ENCODE results near the gene STIP1. TPM values are rescaled to one million over a fixed set of nuclear protein-coding genes. Genes with fewer than 3 reads are reported as not detected.
A peak's percentile ranks its signal among the peaks of the same experiment; 100 is the strongest.

STIP1 gene
- total and polyA plus RNA-seq, 2 of the 8 experiments (the other 6 are each of a cell fraction or from before 2014, with no cell fraction given): 140 to 329 TPM

GRCh38 chr11:64165842-64166635 is 19.9 kb upstream of the STIP1 start, which contains the start of gene MACROD1 (continued):
- TF ChIP-seq TEAD4 (IDR thresholded peaks at IDR 0.05; ENCODE audit: low read depth, low read length): no peak
- 0 out of 4 replicates have a peak, but pooled peaks of 1 of the 2 experiments have one; percentile 10 for TF ChIP-seq HDAC2 (IDR thresholded peaks at IDR 0.05; ENCODE audit: borderline replicate concordance in 1 of 2, low read depth in 2 of 2, low read length in 2 of 2)
- TF ChIP-seq KDM5A (IDR thresholded peaks at IDR 0.05; ENCODE audit: low read length): no peak
- peak in 1 of 2 experiments; percentile 9; a peak in 1 of 4 replicates for TF ChIP-seq RAD21 (IDR thresholded peaks at IDR 0.05 in 1 of 2, conservative IDR thresholded peaks at IDR 0.05 in 1 of 2; ENCODE audit: low read depth in 2 of 2, low read length in 2 of 2)
- TF ChIP-seq MAFK (IDR thresholded peaks at IDR 0.05; ENCODE audit: low read depth, low read length): no peak
- no peak for TF ChIP-seq YY1 (IDR thresholded peaks at IDR 0.05; ENCODE audit: low read depth, low read length)
- TF ChIP-seq KDM4A (IDR thresholded peaks at IDR 0.05; ENCODE audit: low read depth, low read length, severe bottlenecking): peak; percentile 89
- peak; percentile 88 for TF ChIP-seq SP1 (IDR thresholded peaks at IDR 0.05; ENCODE audit: low read depth, low read length)
- TF ChIP-seq, protein P1, sequence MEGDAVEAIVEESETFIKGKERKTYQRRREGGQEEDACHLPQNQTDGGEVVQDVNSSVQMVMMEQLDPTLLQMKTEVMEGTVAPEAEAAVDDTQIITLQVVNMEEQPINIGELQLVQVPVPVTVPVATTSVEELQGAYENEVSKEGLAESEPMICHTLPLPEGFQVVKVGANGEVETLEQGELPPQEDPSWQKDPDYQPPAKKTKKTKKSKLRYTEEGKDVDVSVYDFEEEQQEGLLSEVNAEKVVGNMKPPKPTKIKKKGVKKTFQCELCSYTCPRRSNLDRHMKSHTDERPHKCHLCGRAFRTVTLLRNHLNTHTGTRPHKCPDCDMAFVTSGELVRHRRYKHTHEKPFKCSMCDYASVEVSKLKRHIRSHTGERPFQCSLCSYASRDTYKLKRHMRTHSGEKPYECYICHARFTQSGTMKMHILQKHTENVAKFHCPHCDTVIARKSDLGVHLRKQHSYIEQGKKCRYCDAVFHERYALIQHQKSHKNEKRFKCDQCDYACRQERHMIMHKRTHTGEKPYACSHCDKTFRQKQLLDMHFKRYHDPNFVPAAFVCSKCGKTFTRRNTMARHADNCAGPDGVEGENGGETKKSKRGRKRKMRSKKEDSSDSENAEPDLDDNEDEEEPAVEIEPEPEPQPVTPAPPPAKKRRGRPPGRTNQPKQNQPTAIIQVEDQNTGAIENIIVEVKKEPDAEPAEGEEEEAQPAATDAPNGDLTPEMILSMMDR (IDR thresholded peaks at IDR 0.05; ENCODE audit: control extremely low read depth in 1 of 3, insufficient read depth in 1 of 3, low read depth in 1 of 3, low read length in 3 of 3): no peak
- TF ChIP-seq POLR2A (IDR thresholded peaks at IDR 0.05; ENCODE audit: control extremely low read depth in 1 of 2, low read depth in 2 of 2, low read length in 2 of 2): peak in 1 of 2 experiments; percentile 52; a peak in 1 of 3 replicates
- TF ChIP-seq HDAC6 (IDR thresholded peaks at IDR 0.05; ENCODE audit: low read depth, low read length): no peak
- TF ChIP-seq TBP (IDR thresholded peaks at IDR 0.05; ENCODE audit: low read depth, low read length): peak; percentile 68
- TF ChIP-seq TAF7 (optimal IDR thresholded peaks at IDR 0.05; ENCODE audit: borderline replicate concordance, low read depth, low read length): peak; percentile 16
- TF ChIP-seq TAF1 (IDR thresholded peaks at IDR 0.05; ENCODE audit: low read depth, low read length): peak; percentile 52
- peak; percentile 94 for TF ChIP-seq RBBP5 (IDR thresholded peaks at IDR 0.05; ENCODE audit: borderline replicate concordance, low read depth, low read length)
- no peak for TF ChIP-seq CBX8 (IDR thresholded peaks at IDR 0.05; ENCODE audit: borderline replicate concordance, low read depth, low read length)
- TF ChIP-seq PHF8 (conservative IDR thresholded peaks at IDR 0.05; ENCODE audit: low read depth, low read length): peak; percentile 62; the same call in 1 of the 2 replicates
- TF ChIP-seq TCF12 (IDR thresholded peaks at IDR 0.05; ENCODE audit: low read depth, low read length): peak; percentile 93; the same call in 1 of the 2 replicates
- TF ChIP-seq CBX5 (IDR thresholded peaks at IDR 0.05; ENCODE audit: low read depth, low read length): no peak
- no peak for TF ChIP-seq ATF3 (IDR thresholded peaks at IDR 0.05; ENCODE audit: insufficient read depth, low read depth, low read length)

Data from H1 (cell line).